HepG2 (cell line): Measurements from ENCODE around the gene FAM90A1.
"Not testable (repeated sequence)": the region's sequence is repeated elsewhere in the genome, so short reads cannot be mapped to it uniquely, and the experiment has no call there.

Source experiments
- CHD4 ChIP-seq: fragments of 200-600 bp; sonication (generic); IDR thresholded peaks from 2 replicates; pipeline ENCODE4 v1.7.0; 2017; ENCODE audit warnings: mild to moderate bottlenecking, low read length, borderline replicate concordance
- ELF1 ChIP-seq: sonication (generic); formaldehyde crosslinking; IDR thresholded peaks from 2 replicates; pipeline ENCODE4 v1.4.0; 2020; ENCODE audit warnings: missing genetic modification reagents
- FOXA3 ChIP-seq: IDR thresholded peaks from 2 replicates; pipeline ENCODE4 v1.6.1; 2016; ENCODE audit warnings: missing genetic modification reagents, missing compliant biosample characterization
- HNRNPLL ChIP-seq: fragments of 200-400 bp; formaldehyde crosslinking; IDR thresholded peaks from 2 replicates; pipeline ENCODE4 v1.6.1; 2017; ENCODE audit warnings: mild to moderate bottlenecking, low read depth, low read length; ENCODE audit not compliant: poor library complexity, severe bottlenecking
- MLX ChIP-seq: IDR thresholded peaks from 2 replicates; pipeline ENCODE4 v1.6.1; 2016
- POLR2A ChIP-seq, 2 experiments: IDR thresholded peaks; 2 replicates each; pipeline ENCODE4 v1.6.1; 2011; ENCODE audit warnings: low read depth in 2 of 2, low read length in 2 of 2, mild to moderate bottlenecking in 1 of 2, moderate library complexity in 1 of 2; ENCODE audit not compliant: insufficient read depth in 1 of 2
- REPIN1 ChIP-seq: sonication (generic); formaldehyde crosslinking; IDR thresholded peaks from 2 replicates; pipeline ENCODE4 v1.8.0; 2022; ENCODE audit warnings: missing genetic modification reagents, low read depth, mild to moderate bottlenecking, borderline replicate concordance
- SRSF9 ChIP-seq: fragments of 200-400 bp; formaldehyde crosslinking; IDR thresholded peaks from 2 replicates; pipeline ENCODE4 v1.6.1; 2018; ENCODE audit warnings: borderline replicate concordance, mild to moderate bottlenecking, low read depth, low read length; ENCODE audit not compliant: insufficient read depth, poor library complexity, severe bottlenecking
- TBP ChIP-seq: sonication (generic); formaldehyde crosslinking; IDR thresholded peaks from 2 replicates; pipeline ENCODE4 v1.5.0; 2020; ENCODE audit warnings: missing genetic modification reagents
- YY1 ChIP-seq: IDR thresholded peaks from 2 replicates; pipeline ENCODE4 v1.6.1; 2011; ENCODE audit warnings: low read length, low read depth, moderate library complexity, mild to moderate bottlenecking; ENCODE audit not compliant: insufficient read depth, insufficient replicate concordance
- ZFP1 ChIP-seq: IDR thresholded peaks from 2 replicates; pipeline ENCODE4 v1.6.1; 2016
- ZFP36 ChIP-seq: fragments of 150-350 bp; IDR thresholded peaks from 2 replicates; pipeline ENCODE4 v1.6.1; 2018; ENCODE audit warnings: borderline replicate concordance, low read length, low read depth; ENCODE audit not compliant: partially characterized antibody
- ZNF616 ChIP-seq: sonication (generic); formaldehyde crosslinking; IDR thresholded peaks from 2 replicates; pipeline ENCODE4 v1.5.0; 2020; ENCODE audit warnings: low read depth, mild to moderate bottlenecking, missing genetic modification reagents

- TF ChIP-seq SRSF9; HNRNPLL; CHD4; REPIN1 (CRISPR knock-in tag); MLX (CRISPR knock-in tag); ZFP36; FOXA3 (CRISPR knock-in tag); ELF1; POLR2A (IDR thresholded peaks at IDR 0.05; ENCODE audit: insufficient read depth in 1 of 2, low read depth in 2 of 2, low read length in 2 of 2); ZFP1 (CRISPR knock-in tag); ZNF616 (CRISPR knock-in tag); YY1; TBP (CRISPR knock-in tag): not testable (repeated sequence)
These were observed 33.7 kb upstream of the FAM90A1 start for GRCh38 chr12:8261111-8261554.
